WTC11 (cell line): ENCODE data around the gene KAZN.

Experiments
- ARID4B ChIP-seq: sonication (generic); formaldehyde crosslinking; IDR thresholded peaks from 2 replicates; pipeline ENCODE4 v1.8.0; 2023; ENCODE audit warnings: missing genetic modification reagents, mild to moderate bottlenecking, borderline replicate concordance
- CBFB ChIP-seq: sonication (generic); formaldehyde crosslinking; IDR thresholded peaks from 2 replicates; pipeline ENCODE4 v1.8.1; 2022; ENCODE audit warnings: mild to moderate bottlenecking, low read depth, missing genetic modification reagents
- CREB1 ChIP-seq: sonication (generic); formaldehyde crosslinking; IDR thresholded peaks from 2 replicates; pipeline ENCODE4 v1.8.0; 2023; ENCODE audit warnings: mild to moderate bottlenecking, missing genetic modification reagents
- CTCF ChIP-seq: fragments of 200-600 bp; IDR thresholded peaks from 2 replicates; pipeline ENCODE4 v1.8.0; 2022; ENCODE audit warnings: antibody characterized with exemption
- FOXK1 ChIP-seq: sonication (generic); formaldehyde crosslinking; IDR thresholded peaks from 2 replicates; pipeline ENCODE4 v1.8.0; 2022; ENCODE audit warnings: mild to moderate bottlenecking, moderate library complexity, missing genetic modification reagents
- GABPB1 ChIP-seq: sonication (generic); formaldehyde crosslinking; IDR thresholded peaks from 2 replicates; pipeline ENCODE4 v1.8.1; 2023; ENCODE audit warnings: mild to moderate bottlenecking, missing genetic modification reagents
- KAT7 ChIP-seq: sonication (generic); formaldehyde crosslinking; IDR thresholded peaks from 2 replicates; pipeline ENCODE4 v1.8.1; 2023; ENCODE audit warnings: missing genetic modification reagents, mild to moderate bottlenecking, borderline replicate concordance
- MAX ChIP-seq: sonication (generic); formaldehyde crosslinking; IDR thresholded peaks from 2 replicates; pipeline ENCODE4 v1.8.0; 2022; ENCODE audit warnings: mild to moderate bottlenecking, missing genetic modification reagents
- SP1 ChIP-seq: sonication (generic); formaldehyde crosslinking; conservative IDR thresholded peaks from 2 replicates; pipeline ENCODE4 v1.8.1; 2022; ENCODE audit warnings: missing genetic modification reagents
- ZNF138 ChIP-seq: sonication (generic); formaldehyde crosslinking; conservative IDR thresholded peaks from 2 replicates; pipeline ENCODE4 v1.8.1; 2022; ENCODE audit warnings: mild to moderate bottlenecking, moderate library complexity, missing genetic modification reagents
- ZNF512 ChIP-seq: sonication (generic); formaldehyde crosslinking; IDR thresholded peaks from 2 replicates; pipeline ENCODE4 v1.8.1; 2022; ENCODE audit warnings: missing genetic modification reagents, borderline replicate concordance
- TF ChIP-seq, protein P1 (sequence below): sonication (generic); formaldehyde crosslinking; IDR thresholded peaks from 2 replicates; pipeline ENCODE4 v1.8.0; 2022; ENCODE audit warnings: mild to moderate bottlenecking, missing genetic modification reagents
- TF ChIP-seq, protein P2 (sequence below): sonication (generic); formaldehyde crosslinking; conservative IDR thresholded peaks from 2 replicates; pipeline ENCODE4 v1.8.1; 2023; ENCODE audit warnings: mild to moderate bottlenecking, low read depth, missing genetic modification reagents, moderate library complexity
- TF ChIP-seq, protein P3 (sequence below): sonication (generic); formaldehyde crosslinking; IDR thresholded peaks from 2 replicates; pipeline ENCODE4 v1.8.0; 2022; ENCODE audit warnings: mild to moderate bottlenecking, missing genetic modification reagents

DNA sequence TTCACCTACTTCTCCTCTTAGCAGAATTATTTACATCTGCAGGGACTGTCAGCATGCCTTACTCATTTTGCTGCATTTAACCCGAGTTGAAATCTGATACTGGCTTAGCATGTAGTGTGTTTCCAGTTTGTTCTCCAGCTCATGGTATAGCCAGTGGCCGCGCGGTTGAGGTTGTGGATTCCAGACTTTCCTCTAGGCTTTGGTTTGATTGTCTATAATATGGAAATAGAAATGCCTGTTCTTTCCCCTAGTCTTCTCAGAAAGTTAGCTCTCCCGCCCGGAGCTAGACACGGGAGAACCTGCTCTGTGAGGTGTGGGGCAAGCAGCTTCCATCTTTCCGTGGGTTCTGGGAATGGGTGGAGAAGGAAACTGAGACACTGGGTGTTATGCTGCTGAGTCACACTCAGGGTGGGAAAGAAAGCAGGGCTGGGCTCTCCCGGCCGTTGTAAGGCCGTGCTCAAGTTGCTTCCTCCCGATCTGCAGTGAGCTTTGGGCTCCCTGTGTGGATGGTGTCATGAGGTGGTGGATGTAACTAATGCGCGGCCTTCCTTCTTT lies 348.3 kb downstream of the KAZN start:
- no peak for TF ChIP-seq MAX (CRISPR knock-in tag)
- no peak for TF ChIP-seq CTCF
- TF ChIP-seq ARID4B: no peak
- TF ChIP-seq ZNF138: no peak
- TF ChIP-seq, protein P1, sequence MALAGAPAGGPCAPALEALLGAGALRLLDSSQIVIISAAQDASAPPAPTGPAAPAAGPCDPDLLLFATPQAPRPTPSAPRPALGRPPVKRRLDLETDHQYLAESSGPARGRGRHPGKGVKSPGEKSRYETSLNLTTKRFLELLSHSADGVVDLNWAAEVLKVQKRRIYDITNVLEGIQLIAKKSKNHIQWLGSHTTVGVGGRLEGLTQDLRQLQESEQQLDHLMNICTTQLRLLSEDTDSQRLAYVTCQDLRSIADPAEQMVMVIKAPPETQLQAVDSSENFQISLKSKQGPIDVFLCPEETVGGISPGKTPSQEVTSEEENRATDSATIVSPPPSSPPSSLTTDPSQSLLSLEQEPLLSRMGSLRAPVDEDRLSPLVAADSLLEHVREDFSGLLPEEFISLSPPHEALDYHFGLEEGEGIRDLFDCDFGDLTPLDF (CRISPR knock-in tag): no peak
- TF ChIP-seq KAT7 (CRISPR knock-in tag): no peak
- TF ChIP-seq, protein P2, sequence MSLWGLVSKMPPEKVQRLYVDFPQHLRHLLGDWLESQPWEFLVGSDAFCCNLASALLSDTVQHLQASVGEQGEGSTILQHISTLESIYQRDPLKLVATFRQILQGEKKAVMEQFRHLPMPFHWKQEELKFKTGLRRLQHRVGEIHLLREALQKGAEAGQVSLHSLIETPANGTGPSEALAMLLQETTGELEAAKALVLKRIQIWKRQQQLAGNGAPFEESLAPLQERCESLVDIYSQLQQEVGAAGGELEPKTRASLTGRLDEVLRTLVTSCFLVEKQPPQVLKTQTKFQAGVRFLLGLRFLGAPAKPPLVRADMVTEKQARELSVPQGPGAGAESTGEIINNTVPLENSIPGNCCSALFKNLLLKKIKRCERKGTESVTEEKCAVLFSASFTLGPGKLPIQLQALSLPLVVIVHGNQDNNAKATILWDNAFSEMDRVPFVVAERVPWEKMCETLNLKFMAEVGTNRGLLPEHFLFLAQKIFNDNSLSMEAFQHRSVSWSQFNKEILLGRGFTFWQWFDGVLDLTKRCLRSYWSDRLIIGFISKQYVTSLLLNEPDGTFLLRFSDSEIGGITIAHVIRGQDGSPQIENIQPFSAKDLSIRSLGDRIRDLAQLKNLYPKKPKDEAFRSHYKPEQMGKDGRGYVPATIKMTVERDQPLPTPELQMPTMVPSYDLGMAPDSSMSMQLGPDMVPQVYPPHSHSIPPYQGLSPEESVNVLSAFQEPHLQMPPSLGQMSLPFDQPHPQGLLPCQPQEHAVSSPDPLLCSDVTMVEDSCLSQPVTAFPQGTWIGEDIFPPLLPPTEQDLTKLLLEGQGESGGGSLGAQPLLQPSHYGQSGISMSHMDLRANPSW (CRISPR knock-in tag): no peak
- no peak for TF ChIP-seq CBFB (CRISPR knock-in tag)
- no peak for TF ChIP-seq SP1 (CRISPR knock-in tag)
- no peak for TF ChIP-seq FOXK1 (CRISPR knock-in tag)
- no peak for TF ChIP-seq CREB1
- TF ChIP-seq, protein P3, sequence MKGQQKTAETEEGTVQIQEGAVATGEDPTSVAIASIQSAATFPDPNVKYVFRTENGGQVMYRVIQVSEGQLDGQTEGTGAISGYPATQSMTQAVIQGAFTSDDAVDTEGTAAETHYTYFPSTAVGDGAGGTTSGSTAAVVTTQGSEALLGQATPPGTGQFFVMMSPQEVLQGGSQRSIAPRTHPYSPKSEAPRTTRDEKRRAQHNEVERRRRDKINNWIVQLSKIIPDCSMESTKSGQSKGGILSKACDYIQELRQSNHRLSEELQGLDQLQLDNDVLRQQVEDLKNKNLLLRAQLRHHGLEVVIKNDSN (CRISPR knock-in tag): no peak
- no peak for TF ChIP-seq ZNF512
- no peak for TF ChIP-seq GABPB1 (CRISPR knock-in tag)
